ENCODE measurements around the gene NUP85.

- TF ChIP-seq, protein P1, sequence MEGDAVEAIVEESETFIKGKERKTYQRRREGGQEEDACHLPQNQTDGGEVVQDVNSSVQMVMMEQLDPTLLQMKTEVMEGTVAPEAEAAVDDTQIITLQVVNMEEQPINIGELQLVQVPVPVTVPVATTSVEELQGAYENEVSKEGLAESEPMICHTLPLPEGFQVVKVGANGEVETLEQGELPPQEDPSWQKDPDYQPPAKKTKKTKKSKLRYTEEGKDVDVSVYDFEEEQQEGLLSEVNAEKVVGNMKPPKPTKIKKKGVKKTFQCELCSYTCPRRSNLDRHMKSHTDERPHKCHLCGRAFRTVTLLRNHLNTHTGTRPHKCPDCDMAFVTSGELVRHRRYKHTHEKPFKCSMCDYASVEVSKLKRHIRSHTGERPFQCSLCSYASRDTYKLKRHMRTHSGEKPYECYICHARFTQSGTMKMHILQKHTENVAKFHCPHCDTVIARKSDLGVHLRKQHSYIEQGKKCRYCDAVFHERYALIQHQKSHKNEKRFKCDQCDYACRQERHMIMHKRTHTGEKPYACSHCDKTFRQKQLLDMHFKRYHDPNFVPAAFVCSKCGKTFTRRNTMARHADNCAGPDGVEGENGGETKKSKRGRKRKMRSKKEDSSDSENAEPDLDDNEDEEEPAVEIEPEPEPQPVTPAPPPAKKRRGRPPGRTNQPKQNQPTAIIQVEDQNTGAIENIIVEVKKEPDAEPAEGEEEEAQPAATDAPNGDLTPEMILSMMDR (conservative IDR thresholded peaks at IDR 0.05; ENCODE audit: low read length), result no peak
- TF ChIP-seq EZH2phosphoT487 (IDR thresholded peaks at IDR 0.05; ENCODE audit: borderline replicate concordance, low read depth, low read length), result no peak
Observed at GRCh38 chr17:75246404-75246803, 40.9 kb downstream of the NUP85 start.
